GM23338 (cell line): Measurements from ENCODE around the gene CCDC146.

Experiments used
- EZH2 ChIP-seq: fragments of 200-600 bp; sonication (generic); IDR thresholded peaks from one replicate; pipeline ENCODE4 v1.8.0; 2017; ENCODE audit warnings: antibody characterized with exemption, mild to moderate bottlenecking, low read depth; ENCODE audit not compliant: unreplicated experiment
- EZH2phosphoT487 ChIP-seq: fragments of 200-600 bp; sonication (generic); IDR thresholded peaks from one replicate; pipeline ENCODE4 v1.8.1; 2018; ENCODE audit warnings: antibody characterized with exemption; ENCODE audit not compliant: unreplicated experiment
- POLR2AphosphoS5 ChIP-seq: IDR thresholded peaks from 2 replicates; pipeline ENCODE4 v1.6.1; 2016; ENCODE audit warnings: antibody characterized with exemption, low read depth
- REST ChIP-seq: IDR thresholded peaks from one replicate; pipeline ENCODE4 v1.6.1; 2018; ENCODE audit warnings: antibody characterized with exemption; ENCODE audit not compliant: unreplicated experiment
- TF ChIP-seq, protein P1 (sequence below), 2 experiments: fragments of 200-600 bp in 1 of 2; sonication (generic) in 1 of 2; conservative IDR thresholded peaks; 2 replicates each; pipeline versions ENCODE4 v1.5.1 to v1.6.1; 2016 to 2017; ENCODE audit warnings: antibody characterized with exemption in 2 of 2, low read depth in 2 of 2, mild to moderate bottlenecking in 2 of 2, moderate library complexity in 1 of 2

GRCh38 chr7:77245015-77245755, 122.8 kb downstream of the CCDC146 start:
- TF ChIP-seq REST, result no peak
- TF ChIP-seq, protein P1, sequence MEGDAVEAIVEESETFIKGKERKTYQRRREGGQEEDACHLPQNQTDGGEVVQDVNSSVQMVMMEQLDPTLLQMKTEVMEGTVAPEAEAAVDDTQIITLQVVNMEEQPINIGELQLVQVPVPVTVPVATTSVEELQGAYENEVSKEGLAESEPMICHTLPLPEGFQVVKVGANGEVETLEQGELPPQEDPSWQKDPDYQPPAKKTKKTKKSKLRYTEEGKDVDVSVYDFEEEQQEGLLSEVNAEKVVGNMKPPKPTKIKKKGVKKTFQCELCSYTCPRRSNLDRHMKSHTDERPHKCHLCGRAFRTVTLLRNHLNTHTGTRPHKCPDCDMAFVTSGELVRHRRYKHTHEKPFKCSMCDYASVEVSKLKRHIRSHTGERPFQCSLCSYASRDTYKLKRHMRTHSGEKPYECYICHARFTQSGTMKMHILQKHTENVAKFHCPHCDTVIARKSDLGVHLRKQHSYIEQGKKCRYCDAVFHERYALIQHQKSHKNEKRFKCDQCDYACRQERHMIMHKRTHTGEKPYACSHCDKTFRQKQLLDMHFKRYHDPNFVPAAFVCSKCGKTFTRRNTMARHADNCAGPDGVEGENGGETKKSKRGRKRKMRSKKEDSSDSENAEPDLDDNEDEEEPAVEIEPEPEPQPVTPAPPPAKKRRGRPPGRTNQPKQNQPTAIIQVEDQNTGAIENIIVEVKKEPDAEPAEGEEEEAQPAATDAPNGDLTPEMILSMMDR (conservative IDR thresholded peaks at IDR 0.05; ENCODE audit: low read depth in 2 of 2), result no peak
- no peak for TF ChIP-seq EZH2
- no peak for TF ChIP-seq EZH2phosphoT487
- no peak for TF ChIP-seq POLR2AphosphoS5
